Panc1 (cell line): ENCODE measurements around the gene IL2RA.

Experiments
- CTCF ChIP-seq: fragments of 450-650 bp; IDR thresholded peaks from 2 replicates; pipeline ENCODE4 v1.5.1; 2017; ENCODE audit warnings: mild to moderate bottlenecking
- POLR2AphosphoS5 ChIP-seq: IDR thresholded peaks from 2 replicates; pipeline ENCODE4 v1.6.1; 2012; ENCODE audit warnings: mild to moderate bottlenecking, low read depth, low read length, moderate library complexity
- TCF7L2 ChIP-seq: IDR thresholded peaks from 2 replicates; pipeline ENCODE4 v1.6.1; 2011; ENCODE audit warnings: mild to moderate bottlenecking, low read depth, low read length, inconsistent platforms
- TF ChIP-seq, protein P1 (sequence below), 2 experiments: IDR thresholded peaks; 2 replicates each; pipeline ENCODE4 v1.6.1; 2011 to 2012; ENCODE audit warnings: low read depth in 2 of 2, control low read depth in 1 of 2, low read length in 1 of 2, mild to moderate bottlenecking in 1 of 2, moderate library complexity in 1 of 2; ENCODE audit not compliant: insufficient read depth in 1 of 2

GRCh38 chr10:6002809-6003510 is 59.2 kb downstream of the IL2RA start:
- TF ChIP-seq CTCF = no peak
- TF ChIP-seq, protein P1, sequence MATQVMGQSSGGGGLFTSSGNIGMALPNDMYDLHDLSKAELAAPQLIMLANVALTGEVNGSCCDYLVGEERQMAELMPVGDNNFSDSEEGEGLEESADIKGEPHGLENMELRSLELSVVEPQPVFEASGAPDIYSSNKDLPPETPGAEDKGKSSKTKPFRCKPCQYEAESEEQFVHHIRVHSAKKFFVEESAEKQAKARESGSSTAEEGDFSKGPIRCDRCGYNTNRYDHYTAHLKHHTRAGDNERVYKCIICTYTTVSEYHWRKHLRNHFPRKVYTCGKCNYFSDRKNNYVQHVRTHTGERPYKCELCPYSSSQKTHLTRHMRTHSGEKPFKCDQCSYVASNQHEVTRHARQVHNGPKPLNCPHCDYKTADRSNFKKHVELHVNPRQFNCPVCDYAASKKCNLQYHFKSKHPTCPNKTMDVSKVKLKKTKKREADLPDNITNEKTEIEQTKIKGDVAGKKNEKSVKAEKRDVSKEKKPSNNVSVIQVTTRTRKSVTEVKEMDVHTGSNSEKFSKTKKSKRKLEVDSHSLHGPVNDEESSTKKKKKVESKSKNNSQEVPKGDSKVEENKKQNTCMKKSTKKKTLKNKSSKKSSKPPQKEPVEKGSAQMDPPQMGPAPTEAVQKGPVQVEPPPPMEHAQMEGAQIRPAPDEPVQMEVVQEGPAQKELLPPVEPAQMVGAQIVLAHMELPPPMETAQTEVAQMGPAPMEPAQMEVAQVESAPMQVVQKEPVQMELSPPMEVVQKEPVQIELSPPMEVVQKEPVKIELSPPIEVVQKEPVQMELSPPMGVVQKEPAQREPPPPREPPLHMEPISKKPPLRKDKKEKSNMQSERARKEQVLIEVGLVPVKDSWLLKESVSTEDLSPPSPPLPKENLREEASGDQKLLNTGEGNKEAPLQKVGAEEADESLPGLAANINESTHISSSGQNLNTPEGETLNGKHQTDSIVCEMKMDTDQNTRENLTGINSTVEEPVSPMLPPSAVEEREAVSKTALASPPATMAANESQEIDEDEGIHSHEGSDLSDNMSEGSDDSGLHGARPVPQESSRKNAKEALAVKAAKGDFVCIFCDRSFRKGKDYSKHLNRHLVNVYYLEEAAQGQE (IDR thresholded peaks at IDR 0.05; ENCODE audit: insufficient read depth in 1 of 2, low read depth in 2 of 2, low read length in 1 of 2) = no peak
- TF ChIP-seq TCF7L2 = no peak
- TF ChIP-seq POLR2AphosphoS5 = no peak
